Thoracic aorta (tissue), 2 donors: Measurements from ENCODE around the gene MRTFB. TPM values are rescaled to one million over a fixed set of nuclear protein-coding genes. Genes with fewer than 3 reads are reported as not detected.

Experiments used
- ATAC-seq: fragments of 150-250 bp; one replicate; pipeline ENCODE4 v1.8.0; 2017; ENCODE audit warnings: low read depth; ENCODE audit not compliant: insufficient number of reproducible peaks, low FRiP score
- DNase-seq: peaks from one replicate; pipeline ENCODE4 v3.0.0-alpha.2; 2020; ENCODE audit warnings: low spot score
- H3K27ac ChIP-seq, 2 donors: fragments of 200-600 bp; sonication (generic); 1 replicate in 1 of 2; 2 replicates in 1 of 2; pipeline ENCODE4 v1.5.1; 2016; ENCODE audit warnings: mild to moderate bottlenecking in 2 of 2, moderate library complexity in 2 of 2
- H3K27me3 ChIP-seq: fragments of 200-600 bp; sonication (generic); replicated peaks from 2 replicates; pipeline ENCODE4 v1.6.0; 2016; ENCODE audit warnings: mild to moderate bottlenecking; ENCODE audit not compliant: insufficient read depth
- H3K36me3 ChIP-seq: fragments of 200-600 bp; sonication (generic); one replicate; pipeline ENCODE4 v1.5.1; 2016
- H3K4me1 ChIP-seq, 2 donors: fragments of 200-600 bp; sonication (generic); 1 replicate in 1 of 2; 2 replicates in 1 of 2; pipeline versions ENCODE4 v1.5.1 to v1.6.0; 2016; ENCODE audit warnings: low read depth in 2 of 2, mild to moderate bottlenecking in 1 of 2; ENCODE audit not compliant: control insufficient read depth in 1 of 2
- H3K4me3 ChIP-seq: fragments of 200-600 bp; sonication (generic); 2 replicates; pipeline ENCODE4 v1.5.1; 2016; ENCODE audit warnings: mild to moderate bottlenecking
- H3K9me3 ChIP-seq: fragments of 200-600 bp; sonication (generic); 2 replicates; pipeline ENCODE4 v1.5.1; 2016
- CTCF ChIP-seq: fragments of 200-600 bp; sonication (generic); IDR thresholded peaks from one replicate; pipeline ENCODE4 v1.5.1; 2019; ENCODE audit warnings: antibody characterized with exemption
- total RNA-seq, 2 donors: library from RNA; depleted of rRNA; stranded (reverse); fragments of >200 nt; gene quantifications; one replicate each; pipeline versions ENCODE4 v1.1.0 to v1.2.3, GENCODE V29; 2016

MRTFB gene
- total RNA-seq, 2 donors from 2014 or later = 38.0 to 73.8 TPM

DNA sequence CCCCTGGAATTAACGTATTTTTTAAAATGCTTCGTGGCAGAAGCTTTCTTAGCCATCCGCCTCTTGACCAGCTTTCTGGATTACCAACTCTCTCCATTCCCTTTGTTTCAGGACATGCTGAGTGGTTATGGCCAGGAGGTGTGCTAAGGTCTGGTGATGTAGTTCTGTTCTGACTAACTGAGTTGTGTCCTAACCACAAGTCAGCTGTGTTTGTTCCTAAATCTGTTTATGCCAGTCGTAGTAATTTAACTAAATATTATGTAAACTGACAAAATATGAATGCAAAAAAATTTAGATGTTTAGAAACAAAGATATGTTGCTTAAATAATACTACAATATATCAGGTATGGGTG is 61.6 kb downstream of the MRTFB start:
- Histone ChIP-seq H3K4me3 (no peak overlapping the region), H3K27ac (no peak overlapping the region), H3K27me3 (no peaks in the 10 kb centered on the region), H3K9me3 (no peaks in the 10 kb centered on the region), H3K36me3 (no peaks in the 10 kb centered on the region), H3K4me1 (peaks cover 0 to 8% of the 10 kb centered on the region in 2 donors)
- no peak for TF ChIP-seq CTCF
- ATAC-seq (no peak), DNase-seq (no peak)

DNA sequence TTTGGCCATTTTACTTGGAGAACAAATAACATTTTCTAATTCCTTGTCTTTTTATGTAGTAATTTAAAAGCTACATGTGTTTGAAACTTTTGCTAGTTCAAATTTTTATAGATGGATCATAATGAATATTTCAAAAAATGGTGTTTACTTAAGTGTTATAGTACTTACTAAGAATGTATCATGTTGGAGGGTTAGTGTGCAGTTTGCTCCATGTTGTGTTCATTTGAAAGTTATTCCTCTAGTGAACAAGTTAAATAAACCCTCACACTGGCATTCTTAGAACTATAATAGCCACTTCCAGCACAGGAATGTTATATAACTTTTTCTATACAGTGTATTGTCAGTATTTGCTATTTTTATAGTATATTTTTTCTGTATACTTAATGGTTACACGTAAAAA is 62.8 kb downstream of the MRTFB start:
- DNase-seq (no peak), ATAC-seq (no peak)
- Histone ChIP-seq H3K4me1 (peaks cover 0 to 8% of the 10 kb centered on the region in 2 donors), H3K27ac (no peak overlapping the region), H3K36me3 (no peaks in the 10 kb centered on the region), H3K27me3 (no peaks in the 10 kb centered on the region), H3K4me3 (no peak overlapping the region), H3K9me3 (no peaks in the 10 kb centered on the region)
- TF ChIP-seq CTCF = no peak

DNA sequence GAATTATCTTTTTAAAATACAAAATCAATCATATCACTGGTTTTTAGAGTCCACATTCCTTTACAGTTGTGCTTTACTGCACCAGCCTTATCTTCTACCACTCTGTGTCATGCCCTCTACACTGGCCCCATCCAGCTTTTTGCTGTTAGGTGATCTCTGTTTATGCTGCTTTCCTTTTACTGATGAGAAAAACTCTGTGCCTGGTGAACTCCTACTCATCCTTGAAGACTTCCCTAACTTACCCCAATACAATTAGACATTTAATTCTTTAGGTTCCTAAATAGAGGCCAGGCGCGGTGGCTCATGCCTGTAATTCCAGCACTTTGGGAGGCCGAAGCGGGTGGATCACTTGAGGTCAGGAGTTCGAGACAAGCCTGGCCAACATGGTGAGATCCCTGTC is 64.6 kb downstream of the MRTFB start:
- H3K27me3 ChIP-seq = no peaks in the 10 kb centered on the region
- H3K4me1 ChIP-seq = peaks cover 0 to 8% of the 10 kb centered on the region in 2 donors
- H3K9me3 ChIP-seq = peaks cover 2% of the 10 kb centered on the region
- no peak overlapping the region for H3K27ac ChIP-seq
- no peaks in the 10 kb centered on the region for H3K36me3 ChIP-seq
- H3K4me3 ChIP-seq = no peak overlapping the region
- no peak for TF ChIP-seq CTCF
- DNase-seq (no peak), ATAC-seq (no peak)

DNA sequence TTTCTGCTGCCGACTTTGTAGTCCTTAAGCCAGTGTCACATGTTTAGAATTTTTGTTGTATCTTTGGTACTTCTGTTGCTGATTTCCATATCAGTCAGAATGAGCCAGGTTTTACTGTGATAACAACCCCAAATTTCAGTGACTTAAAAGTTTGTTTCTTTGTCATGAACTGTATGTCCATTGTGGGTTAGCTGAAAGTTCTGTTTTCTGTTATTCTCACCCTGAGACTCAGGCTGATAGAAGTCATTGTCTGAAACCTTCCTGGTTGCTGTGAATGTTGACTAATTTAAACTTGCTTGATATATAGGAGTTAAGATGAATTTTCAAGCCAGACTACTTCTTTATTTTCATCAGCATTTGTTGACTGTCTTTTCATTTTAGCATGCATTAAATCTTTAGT is 68.8 kb downstream of the MRTFB start:
- Histone ChIP-seq H3K27ac (no peak overlapping the region), H3K36me3 (no peaks in the 10 kb centered on the region), H3K4me3 (no peak overlapping the region), H3K27me3 (no peaks in the 10 kb centered on the region), H3K9me3 (peaks cover 2% of the 10 kb centered on the region), H3K4me1 (no peaks in the 10 kb centered on the region)
- no peak for DNase-seq
- ATAC-seq = no peak
- TF ChIP-seq CTCF = no peak

DNA sequence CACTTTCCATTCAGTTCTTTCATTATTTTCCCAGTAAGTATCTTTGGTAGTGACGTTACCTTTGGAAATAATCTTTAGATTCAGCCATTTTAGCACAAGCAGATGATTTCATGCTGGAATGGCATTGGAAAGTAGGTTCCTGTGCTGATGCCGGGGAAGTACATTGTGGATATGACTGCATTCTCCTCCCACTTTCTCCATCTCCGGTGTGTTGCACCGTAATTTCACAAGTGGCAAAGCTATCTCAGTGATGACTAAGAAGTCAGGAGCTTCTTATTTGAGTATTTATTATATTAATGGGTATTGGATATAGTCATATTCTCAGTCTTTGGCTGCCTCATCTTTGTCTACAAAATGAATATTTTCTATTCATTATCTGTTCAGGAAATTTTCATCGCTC is 69.8 kb downstream of the MRTFB start:
- Histone ChIP-seq H3K27me3 (no peaks in the 10 kb centered on the region), H3K4me3 (no peak overlapping the region), H3K4me1 (peaks cover 5 to 7% of the 10 kb centered on the region in 2 donors), H3K9me3 (peaks cover 2% of the 10 kb centered on the region), H3K36me3 (no peaks in the 10 kb centered on the region), H3K27ac (no peak overlapping the region)
- no peak for TF ChIP-seq CTCF
- DNase-seq (no peak), ATAC-seq (no peak)
